K562 (cell line): ENCODE data around the gene CFAP58. TPM values are rescaled to one million over a fixed set of nuclear protein-coding genes. Genes with fewer than 3 reads are reported as not detected.

Experiments
- ATAC-seq: fragments of 200-7000 bp; cut with Tn5 transposase; 3 replicates; pipeline ENCODE4 v1.9.1; 2020; ENCODE audit warnings: moderate library complexity
- BruUV-seq: library from RNA; stranded (reverse); fragments of 400-500 nt; replicated peaks from 2 replicates; lab custom pipeline; 2021; lab: Mats Ljungman, UMichigan
- CTCF ChIA-PET: fragments of 300-600 bp; formaldehyde crosslinking; extraction: SDS; loops from one replicate; lab custom pipeline; 2021; ENCODE audit warnings: low intra/inter-chr PET ratio; lab: Yijun Ruan, JAX
- POLR2A ChIA-PET: fragments of 300-600, 350-650 bp; sonication (Branson Sonifier 250); formaldehyde crosslinking; extraction: SDS; loops from one replicate; lab custom pipeline; 2021; ENCODE audit warnings: antibody characterized with exemption, inconsistent platforms; lab: Yijun Ruan, JAX
- DNase-seq, 4 experiments: peaks; one replicate each; pipeline versions ENCODE4 v3.0.0 to v3.0.0-alpha.2; 2011 to 2018; ENCODE audit warnings: low spot score in 3 of 4, mixed read lengths in 3 of 4; ENCODE audit errors: extremely low read depth in 1 of 4
- FAIRE-seq: peaks from 2 replicates; lab custom pipeline; 2011; peaks lifted over from hg19 to GRCh38; lab: Jason Lieb, UNC
- H2AFZ ChIP-seq: 2 replicates; pipeline ENCODE4 v1.6.0; 2011; ENCODE audit warnings: low read depth, low read length, control low read depth, inconsistent platforms
- H3K27ac ChIP-seq: fragments of 200-600 bp; 3 replicates; pipeline ENCODE4 v1.8.0; 2011; ENCODE audit warnings: low read depth, mild to moderate bottlenecking, control low read depth, inconsistent platforms, low read length, moderate library complexity, mixed read lengths; ENCODE audit errors: extremely low read depth
- H3K27me3 ChIP-seq, 2 experiments: fragments of 300-600 bp in 1 of 2; 2 replicates in 1 of 2; 3 replicates in 1 of 2; pipeline versions ENCODE4 v1.6.0 to v1.8.0; 2011; ENCODE audit warnings: inconsistent platforms in 2 of 2, low read length in 2 of 2, mild to moderate bottlenecking in 1 of 2, mixed read lengths in 1 of 2, moderate library complexity in 1 of 2; ENCODE audit not compliant: control insufficient read depth in 2 of 2, insufficient read depth in 2 of 2
- H3K36me3 ChIP-seq: fragments of 300-600 bp; 3 replicates; pipeline ENCODE4 v1.8.0; 2011; ENCODE audit warnings: mild to moderate bottlenecking, low read length, inconsistent platforms; ENCODE audit not compliant: control insufficient read depth, insufficient read depth
- H3K4me1 ChIP-seq, 2 experiments: fragments of 200-600 bp in 1 of 2; replicated peaks in 1 of 2; 2 replicates in 1 of 2; 3 replicates in 1 of 2; pipeline versions ENCODE4 v1.5.1 to v1.8.0; 2011; ENCODE audit warnings: inconsistent platforms in 2 of 2, low read length in 2 of 2, mild to moderate bottlenecking in 1 of 2, mixed read lengths in 1 of 2, moderate library complexity in 1 of 2; ENCODE audit not compliant: control insufficient read depth in 2 of 2, insufficient read depth in 2 of 2
- H3K4me2 ChIP-seq: 2 replicates; pipeline ENCODE4 v1.6.1; 2011; ENCODE audit warnings: low read length, control low read depth, inconsistent platforms, mixed read lengths; ENCODE audit not compliant: insufficient read depth
- H3K4me3 ChIP-seq: fragments of 200-600 bp; sonication (generic), shearing (Covaris generic); 2 replicates; pipeline ENCODE4 v1.5.1; 2016; ENCODE audit warnings: control low read depth, inconsistent platforms
- H3K79me2 ChIP-seq: fragments of 200-600 bp; 3 replicates; pipeline ENCODE4 v1.8.0; 2011; ENCODE audit warnings: low read length, inconsistent platforms; ENCODE audit not compliant: control insufficient read depth, insufficient read depth
- H3K9ac ChIP-seq, 2 experiments: 2 replicates each; pipeline versions ENCODE4 v1.6.0 to v1.6.1; 2011; ENCODE audit warnings: low read depth in 2 of 2, low read length in 2 of 2, control low read depth in 1 of 2, inconsistent platforms in 1 of 2, mild to moderate bottlenecking in 1 of 2, mixed read lengths in 1 of 2; ENCODE audit not compliant: insufficient read depth in 1 of 2
- H3K9me1 ChIP-seq: one replicate; pipeline ENCODE4 v1.6.0; 2011; ENCODE audit warnings: inconsistent platforms, mild to moderate bottlenecking, low read length, moderate library complexity; ENCODE audit not compliant: control insufficient read depth, insufficient read depth
- H3K9me3 ChIP-seq: replicated peaks from 2 replicates; pipeline ENCODE4 v1.5.1; 2011; ENCODE audit warnings: low read depth, low read length, inconsistent platforms; ENCODE audit not compliant: control insufficient read depth, insufficient read depth
- H4K20me1 ChIP-seq: replicated peaks from 2 replicates; pipeline ENCODE4 v1.6.1; 2011; ENCODE audit warnings: low read length, inconsistent platforms, mixed read lengths; ENCODE audit not compliant: control insufficient read depth, insufficient read depth
- BMI1 ChIP-seq: fragments of 150-350 bp; IDR thresholded peaks from 2 replicates; pipeline ENCODE4 v1.6.1; 2014; ENCODE audit warnings: low read length
- BRD4 ChIP-seq: fragments of 200-600 bp; sonication (generic); IDR thresholded peaks from 2 replicates; pipeline ENCODE4 v1.6.1; 2017; ENCODE audit warnings: inconsistent platforms
- CBX3 ChIP-seq, 2 experiments: IDR thresholded peaks; 1 replicate in 1 of 2; 2 replicates in 1 of 2; pipeline ENCODE4 v1.6.1; 2012; ENCODE audit warnings: inconsistent platforms in 2 of 2, low read length in 2 of 2, borderline replicate concordance in 1 of 2, control low read depth in 1 of 2
- NR2C1 ChIP-seq, 2 experiments: fragments of 450-650 bp; IDR thresholded peaks; 2 replicates each; pipeline ENCODE4 v1.6.1; 2017; ENCODE audit warnings: mild to moderate bottlenecking in 2 of 2, antibody characterized with exemption in 1 of 2, inconsistent platforms in 1 of 2, missing compliant biosample characterization in 1 of 2, missing genetic modification characterization in 1 of 2
- PTRF ChIP-seq: fragments of 450-650 bp; IDR thresholded peaks from 2 replicates; pipeline ENCODE4 v1.6.1; 2016; ENCODE audit warnings: mild to moderate bottlenecking, missing genetic modification characterization, missing compliant biosample characterization
- ZNF444 ChIP-seq: fragments of 250-450 bp; sonication (Bioruptor Pico); IDR thresholded peaks from 2 replicates; pipeline ENCODE4 v1.4.0; 2020; ENCODE audit warnings: mild to moderate bottlenecking, moderate library complexity
- ZNF830 ChIP-seq: fragments of 250-450 bp; sonication (Bioruptor Pico); IDR thresholded peaks from 2 replicates; pipeline ENCODE4 v1.5.0; 2021; ENCODE audit warnings: mild to moderate bottlenecking
- WGBS: fragments of 100-300 bp; shearing (Covaris generic); methylation state at CpG from one replicate; pipeline ENCODE4 v1.1.6; 2016; ENCODE audit warnings: low coverage, mixed read lengths; ENCODE audit not compliant: insufficient coverage; ENCODE audit errors: missing lambda C conversion rate; 5-methylcytosine and 5-hydroxymethylcytosine counted together
- in situ Hi-C: fragments of 300-500 bp; cut with MboI; formaldehyde crosslinking; loops from 4 replicates; pipeline ENCODE4 v1.15.0; 2018; ENCODE audit warnings: inconsistent platforms, mixed read lengths
- intact Hi-C: fragments of 100-400 bp; cut with micrococcal nuclease; formaldehyde crosslinking; loops from 2 replicates; pipeline ENCODE4 v1.14.2; 2022
- polyA plus RNA-seq, 8 experiments: library from polyadenylated mRNA; depleted of rRNA in 4 of 8; stranded (reverse) in 5 of 8; unstranded in 3 of 8; fragments of >200 nt; fragmentation: Nextera tagmentation in 2 of 8; fragmentation: Illumina TruSeq in 1 of 8; extraction: Ambion mirVana in 2 of 8; extraction: Trizol in 1 of 8; gene quantifications; 2 replicates each; pipeline versions ENCODE4 v1.2.1 to v1.2.3, GENCODE V29; 2011 to 2014; ENCODE audit warnings: inconsistent platforms in 1 of 8, missing spikeins in 1 of 8
- total RNA-seq, 7 experiments: library from RNA; depleted of rRNA in 6 of 7; stranded (reverse); fragments of >200 nt in 6 of 7; fragmentation: Illumina TruSeq in 2 of 7; extraction: Trizol in 2 of 7; gene quantifications; 2 replicates each; pipeline versions ENCODE4 v1.2.1 to v1.2.3, GENCODE V29; 2011 to 2021; ENCODE audit warnings: low replicate concordance in 1 of 7

Gene CFAP58
- total and polyA plus RNA-seq, 9 of the 15 experiments (the other 6 are each of a cell fraction or from before 2014, with no cell fraction given): 0.08 to 2.0 (median 0.71) TPM

- ChIA-PET POLR2A (no interaction called here), CTCF (no interaction called here)
- WGBS: 89% methylated on average over 1 of the region's 1 CpG
- Histone ChIP-seq H3K79me2 (peaks cover 100% of the 10 kb centered on the region), H3K4me1 (peaks cover 3 to 19% of the 10 kb centered on the region in 2 experiments; a peak in 4 of 5 replicates), H3K9ac (no peak overlapping the region; a peak in 1 of 4 replicates), H3K36me3 (peaks cover 66% of the 10 kb centered on the region; the same call in 2 of the 3 replicates), H3K27ac (no peak overlapping the region), H3K9me3 (no peaks in the 10 kb centered on the region), H3K27me3 (no peaks in the 10 kb centered on the region), H2AFZ (no peak overlapping the region), H3K4me3 (no peak overlapping the region), H4K20me1 (peaks cover 76% of the 10 kb centered on the region), H3K9me1 (peaks cover 24% of the 10 kb centered on the region), H3K4me2 (no peak overlapping the region)
- ATAC-seq (no peak), DNase-seq (no peak), FAIRE-seq (no peak)
- in situ Hi-C loops: no loop called here
- intact Hi-C loops: loop anchor here (1.0 kb wide), 1 partner anchor 14 kb away; no protein-coding TSS in a partner anchor
- no peak for TF ChIP-seq BMI1
- TF ChIP-seq ZNF444: no peak
- no peak for TF ChIP-seq CBX3 (IDR thresholded peaks at IDR 0.05; ENCODE audit: borderline replicate concordance in 1 of 2, low read length in 2 of 2)
- no peak for TF ChIP-seq ZNF830
- TF ChIP-seq PTRF (tag): no peak
- TF ChIP-seq BRD4: no peak
- TF ChIP-seq NR2C1 (IDR thresholded peaks at IDR 0.05): no peak
- TF ChIP-seq NR2C1 (tag; IDR thresholded peaks at IDR 0.05): no peak
- no TSS peak for BruUV-seq
Measured at GRCh38 chr10:104323085-104323484, 30.5 kb upstream of the CFAP58 start.
